ENCODE results near the gene WRAP73.

GRCh38 chr1:3672231-3672970, 22.5 kb upstream of the WRAP73 start:
- TF ChIP-seq CTCF (IDR thresholded peaks at IDR 0.05; ENCODE audit: insufficient read depth, low read length, poor library complexity, severe bottlenecking), result no peak
- TF ChIP-seq EZH2phosphoT487 (conservative IDR thresholded peaks at IDR 0.05; ENCODE audit: low read length), result no peak
